Measurements from ENCODE around the gene NSG2. TPM values are rescaled to one million over a fixed set of nuclear protein-coding genes. Genes with fewer than 3 reads are reported as not detected.

The NSG2 gene
- total RNA-seq, 1 experiment from 2014 or later, result not detected

GRCh38 chr5:174106997-174107655 lies 61.6 kb downstream of the NSG2 start:
- Mint-ChIP-seq H3K27me3 (ENCODE audit: insufficient read depth, unreplicated experiment) (peaks cover 35% of the 10 kb centered on the region), H3K4me1 (ENCODE audit: low read depth, unreplicated experiment) (no peaks in the 10 kb centered on the region), H3K4me3 (ENCODE audit: unreplicated experiment) (no peak overlapping the region), H3K9me3 (ENCODE audit: unreplicated experiment) (no peaks in the 10 kb centered on the region), H3K27ac (ENCODE audit: unreplicated experiment) (no peak overlapping the region), H3K36me3 (ENCODE audit: insufficient read depth, unreplicated experiment) (no peaks in the 10 kb centered on the region)
- no peaks in the 10 kb centered on the region for H3K36me3 ChIP-seq (ENCODE audit: control insufficient read depth, insufficient read depth, low read length)
- DNase-seq, result no peak
- BruUV-seq (replicated peaks), result no TSS peak
- H3K4me3 ChIP-seq (ENCODE audit: low read depth, low read length), result no peak overlapping the region
- intact Hi-C loops (cut with micrococcal nuclease; ENCODE audit: unreplicated experiment), result no loop called here
- TF ChIP-seq, protein P1, sequence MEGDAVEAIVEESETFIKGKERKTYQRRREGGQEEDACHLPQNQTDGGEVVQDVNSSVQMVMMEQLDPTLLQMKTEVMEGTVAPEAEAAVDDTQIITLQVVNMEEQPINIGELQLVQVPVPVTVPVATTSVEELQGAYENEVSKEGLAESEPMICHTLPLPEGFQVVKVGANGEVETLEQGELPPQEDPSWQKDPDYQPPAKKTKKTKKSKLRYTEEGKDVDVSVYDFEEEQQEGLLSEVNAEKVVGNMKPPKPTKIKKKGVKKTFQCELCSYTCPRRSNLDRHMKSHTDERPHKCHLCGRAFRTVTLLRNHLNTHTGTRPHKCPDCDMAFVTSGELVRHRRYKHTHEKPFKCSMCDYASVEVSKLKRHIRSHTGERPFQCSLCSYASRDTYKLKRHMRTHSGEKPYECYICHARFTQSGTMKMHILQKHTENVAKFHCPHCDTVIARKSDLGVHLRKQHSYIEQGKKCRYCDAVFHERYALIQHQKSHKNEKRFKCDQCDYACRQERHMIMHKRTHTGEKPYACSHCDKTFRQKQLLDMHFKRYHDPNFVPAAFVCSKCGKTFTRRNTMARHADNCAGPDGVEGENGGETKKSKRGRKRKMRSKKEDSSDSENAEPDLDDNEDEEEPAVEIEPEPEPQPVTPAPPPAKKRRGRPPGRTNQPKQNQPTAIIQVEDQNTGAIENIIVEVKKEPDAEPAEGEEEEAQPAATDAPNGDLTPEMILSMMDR (IDR thresholded peaks at IDR 0.05; ENCODE audit: insufficient read depth in 1 of 2, low read depth in 1 of 2, low read length in 1 of 2, severe bottlenecking in 1 of 2, unreplicated experiment in 1 of 2), result no peak
- H3K9me3 ChIP-seq, result no peaks in the 10 kb centered on the region
- CTCF ChIA-PET, result interaction anchor here (0.6 kb wide), 1 partner anchor 73 kb away, joined by 3 read pairs; no protein-coding TSS in a partner anchor
- H3K27me3 ChIP-seq (replicated peaks; ENCODE audit: control insufficient read depth, insufficient read depth, low read length), result no peaks in the 10 kb centered on the region; the same call in none of the 2 replicates
- no peaks in the 10 kb centered on the region for H3K4me1 ChIP-seq
- POLR2A ChIA-PET, result no interaction called here

DNA sequence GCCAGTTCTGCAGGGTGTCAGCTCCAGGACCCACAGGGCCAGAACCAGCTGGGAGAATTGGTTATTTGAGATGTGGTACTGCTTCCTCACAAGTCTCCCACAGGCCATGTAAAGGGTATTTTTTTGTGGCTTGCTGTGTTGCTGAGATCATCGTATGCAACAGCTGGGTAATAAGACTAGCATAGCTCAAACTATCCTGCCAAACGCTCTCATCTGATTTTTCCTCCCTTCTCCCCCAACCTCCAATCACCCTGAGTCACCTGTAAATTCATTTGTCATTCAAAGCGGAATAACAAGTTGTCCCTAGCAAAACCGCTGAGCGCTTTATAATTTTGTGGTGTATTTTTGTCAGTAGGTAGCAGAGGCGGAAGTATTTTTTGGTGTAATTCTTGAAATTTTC lies 63.2 kb downstream of the NSG2 start:
- H3K27me3 Mint-ChIP-seq (ENCODE audit: insufficient read depth, unreplicated experiment), result peaks cover 38% of the 10 kb centered on the region
- DNase-seq, result no peak
- intact Hi-C loops (cut with micrococcal nuclease; ENCODE audit: unreplicated experiment), result no loop called here
- no peaks in the 10 kb centered on the region for H3K4me1 ChIP-seq
- CTCF ChIA-PET, result no interaction called here
- H3K4me1 Mint-ChIP-seq (ENCODE audit: low read depth, unreplicated experiment), result no peaks in the 10 kb centered on the region
- H3K9me3 Mint-ChIP-seq (ENCODE audit: unreplicated experiment), result no peaks in the 10 kb centered on the region
- H3K27ac Mint-ChIP-seq (ENCODE audit: unreplicated experiment), result no peak overlapping the region
- H3K36me3 ChIP-seq (ENCODE audit: control insufficient read depth, insufficient read depth, low read length), result no peaks in the 10 kb centered on the region
- TF ChIP-seq, protein P1 (IDR thresholded peaks at IDR 0.05; ENCODE audit: insufficient read depth in 1 of 2, low read depth in 1 of 2, low read length in 1 of 2, severe bottlenecking in 1 of 2, unreplicated experiment in 1 of 2), result no peak
- no peaks in the 10 kb centered on the region; the same call in 1 of the 2 replicates for H3K27me3 ChIP-seq (replicated peaks; ENCODE audit: control insufficient read depth, insufficient read depth, low read length)
- H3K4me3 Mint-ChIP-seq (ENCODE audit: unreplicated experiment), result no peak overlapping the region
- H3K9me3 ChIP-seq, result no peaks in the 10 kb centered on the region
- no peak overlapping the region for H3K4me3 ChIP-seq (ENCODE audit: low read depth, low read length)
- no TSS peak for BruUV-seq (replicated peaks)
- POLR2A ChIA-PET, result no interaction called here
- no peaks in the 10 kb centered on the region for H3K36me3 Mint-ChIP-seq (ENCODE audit: insufficient read depth, unreplicated experiment)

GRCh38 chr5:174109698-174110260 lies 64.3 kb downstream of the NSG2 start:
- ChIA-PET CTCF (no interaction called here), POLR2A (no interaction called here)
- no peak overlapping the region for H3K4me3 Mint-ChIP-seq (ENCODE audit: unreplicated experiment)
- peaks cover 10% of the 10 kb centered on the region for H3K9me3 Mint-ChIP-seq (ENCODE audit: unreplicated experiment)
- H3K27ac Mint-ChIP-seq (ENCODE audit: unreplicated experiment), result no peak overlapping the region
- no peaks in the 10 kb centered on the region; the same call in 1 of the 2 replicates for H3K27me3 ChIP-seq (replicated peaks; ENCODE audit: control insufficient read depth, insufficient read depth, low read length)
- no peaks in the 10 kb centered on the region for H3K36me3 Mint-ChIP-seq (ENCODE audit: insufficient read depth, unreplicated experiment)
- H3K4me1 Mint-ChIP-seq (ENCODE audit: low read depth, unreplicated experiment), result no peaks in the 10 kb centered on the region
- TF ChIP-seq, protein P1 (IDR thresholded peaks at IDR 0.05; ENCODE audit: insufficient read depth in 1 of 2, low read depth in 1 of 2, low read length in 1 of 2, severe bottlenecking in 1 of 2, unreplicated experiment in 1 of 2), result no peak
- no peak for DNase-seq
- no peaks in the 10 kb centered on the region for H3K9me3 ChIP-seq
- no TSS peak for BruUV-seq (replicated peaks)
- peaks cover 38% of the 10 kb centered on the region for H3K27me3 Mint-ChIP-seq (ENCODE audit: insufficient read depth, unreplicated experiment)
- no peaks in the 10 kb centered on the region for H3K4me1 ChIP-seq
- no peak overlapping the region for H3K4me3 ChIP-seq (ENCODE audit: low read depth, low read length)
- no peaks in the 10 kb centered on the region for H3K36me3 ChIP-seq (ENCODE audit: control insufficient read depth, insufficient read depth, low read length)
- intact Hi-C loops (cut with micrococcal nuclease; ENCODE audit: unreplicated experiment), result no loop called here

Measured in Caco-2 (cell line).